HG03469 (cell line): ENCODE results near the gene ZNF423.

ENCODE experiments used
- ATAC-seq: cut with Tn5 transposase; IDR thresholded peaks from one replicate; pipeline ENCODE4 v1.9.1; 2021; ENCODE audit warnings: mild to moderate bottlenecking, moderate library complexity, moderate number of reproducible peaks; ENCODE audit not compliant: unreplicated experiment

Gene ZNF423

DNA sequence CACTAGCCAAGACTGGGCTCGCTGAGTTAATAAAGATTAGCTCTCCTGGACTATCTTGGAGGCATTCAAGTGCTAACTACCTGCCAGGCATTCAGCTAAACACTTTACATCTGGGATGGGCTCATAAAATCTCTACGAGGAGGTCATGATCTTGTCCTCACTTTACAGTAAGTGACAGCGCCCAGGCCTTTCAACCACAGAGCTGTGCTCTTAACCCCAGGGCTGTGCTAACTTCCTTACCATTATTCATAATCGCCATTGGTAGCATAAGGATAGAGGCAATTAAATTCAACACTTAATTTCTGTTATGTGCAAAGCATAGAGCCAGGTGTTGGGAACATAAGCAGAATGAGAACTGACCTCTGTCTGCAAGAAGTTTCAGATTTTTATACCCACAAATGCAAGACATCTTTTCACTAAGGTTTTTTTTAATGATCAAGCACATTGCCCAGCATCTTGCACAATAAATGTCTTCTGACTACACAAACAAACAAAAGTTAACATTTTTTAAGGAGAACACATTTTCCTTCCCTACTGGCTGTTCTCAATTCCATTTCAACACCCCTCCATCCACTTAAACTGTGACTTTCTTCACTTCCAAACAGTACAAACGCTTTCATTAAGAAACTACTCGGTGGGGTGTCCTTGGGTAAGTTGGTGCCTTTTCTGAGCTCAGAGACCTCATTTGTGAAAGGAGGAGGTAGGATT is 310.0 kb downstream of the ZNF423 start:
- ATAC-seq = no peak

DNA sequence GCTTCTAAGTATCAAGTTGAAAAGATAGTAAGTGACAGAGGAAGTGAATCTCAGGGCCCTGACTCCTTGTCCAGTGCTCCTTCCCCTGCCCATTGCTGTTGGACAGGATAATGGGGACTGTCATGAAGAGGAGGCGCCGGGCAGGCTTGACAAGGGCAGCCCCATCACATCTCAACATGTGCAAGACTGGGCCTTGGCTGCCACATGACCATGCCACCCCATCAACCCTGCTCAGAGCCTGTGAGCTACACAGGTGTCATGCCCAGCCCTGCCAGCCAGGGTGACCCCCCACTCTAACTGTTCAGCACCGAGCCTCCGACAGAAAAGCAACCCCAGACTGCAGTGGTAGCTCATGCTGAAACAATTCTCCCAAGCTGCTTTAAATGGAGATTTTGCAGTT is 310.7 kb downstream of the ZNF423 start:
- ATAC-seq = no peak

DNA sequence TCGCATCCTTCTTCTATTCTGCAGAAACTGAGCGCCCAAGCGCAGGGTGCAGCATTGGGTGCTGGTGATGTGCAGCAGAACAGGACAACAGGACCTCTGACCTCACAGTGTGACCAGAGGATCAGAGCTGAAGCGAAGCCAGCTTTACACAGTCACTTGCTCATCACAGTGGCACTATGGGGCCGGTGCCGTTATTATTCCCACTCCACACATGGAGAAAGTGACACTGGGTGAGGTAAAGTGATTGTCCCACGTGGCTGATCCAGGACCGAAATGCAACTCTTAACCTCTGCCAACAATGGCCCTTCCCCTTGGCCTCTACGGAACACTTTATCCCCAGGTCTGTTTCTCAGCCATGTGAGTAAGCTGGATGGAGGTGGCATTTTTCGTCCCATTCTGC is 311.1 kb downstream of the ZNF423 start:
- no peak for ATAC-seq

DNA sequence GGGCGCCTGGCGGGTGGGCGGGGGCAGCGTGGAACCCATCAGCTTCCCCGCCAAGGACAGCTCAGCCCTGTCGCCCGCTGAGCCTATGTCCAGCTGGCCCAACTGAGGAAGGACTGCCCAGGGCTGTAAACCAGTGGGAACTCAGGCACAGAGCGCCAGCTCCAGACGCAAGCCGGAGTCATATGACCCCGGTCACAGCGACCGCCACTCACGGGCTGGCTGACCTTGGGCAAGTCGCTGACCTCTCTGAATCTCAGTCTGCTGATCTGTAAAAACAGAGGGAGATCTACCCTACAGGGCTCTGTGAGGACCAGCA is 312.3 kb downstream of the ZNF423 start:
- ATAC-seq = no peak

DNA sequence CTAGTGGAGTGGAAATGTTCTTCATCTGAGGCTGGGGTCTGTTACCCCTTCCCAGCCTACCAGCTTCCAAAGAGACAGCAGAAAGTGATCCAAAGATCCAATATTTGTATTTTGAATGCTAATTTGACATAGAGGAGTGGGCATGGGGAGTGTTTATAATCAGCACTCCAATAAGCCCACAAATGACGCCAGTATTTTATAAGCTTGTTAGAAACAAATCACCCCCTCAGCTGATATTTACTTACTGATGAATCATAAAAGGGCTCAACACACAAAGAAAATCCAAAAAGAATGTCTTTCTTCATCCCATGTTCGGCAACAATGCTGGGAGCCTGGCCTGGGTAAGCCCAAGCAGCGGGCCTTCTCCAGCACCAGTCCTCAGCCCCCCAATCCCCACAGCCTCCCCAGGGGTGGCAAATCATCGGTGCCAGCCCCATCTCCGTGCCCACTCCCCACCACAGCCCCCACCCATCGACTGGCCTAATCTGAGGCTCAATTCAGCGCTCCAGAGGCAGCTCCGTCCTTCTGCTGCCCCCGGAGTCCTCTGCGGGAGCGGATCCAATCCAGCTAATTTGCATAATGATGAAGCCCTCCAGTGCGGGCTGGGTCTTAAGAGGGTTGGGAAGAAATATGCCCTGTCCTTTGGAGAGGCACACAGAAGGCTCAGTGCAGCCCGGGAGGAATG is 312.8 kb downstream of the ZNF423 start:
- ATAC-seq = no peak

DNA sequence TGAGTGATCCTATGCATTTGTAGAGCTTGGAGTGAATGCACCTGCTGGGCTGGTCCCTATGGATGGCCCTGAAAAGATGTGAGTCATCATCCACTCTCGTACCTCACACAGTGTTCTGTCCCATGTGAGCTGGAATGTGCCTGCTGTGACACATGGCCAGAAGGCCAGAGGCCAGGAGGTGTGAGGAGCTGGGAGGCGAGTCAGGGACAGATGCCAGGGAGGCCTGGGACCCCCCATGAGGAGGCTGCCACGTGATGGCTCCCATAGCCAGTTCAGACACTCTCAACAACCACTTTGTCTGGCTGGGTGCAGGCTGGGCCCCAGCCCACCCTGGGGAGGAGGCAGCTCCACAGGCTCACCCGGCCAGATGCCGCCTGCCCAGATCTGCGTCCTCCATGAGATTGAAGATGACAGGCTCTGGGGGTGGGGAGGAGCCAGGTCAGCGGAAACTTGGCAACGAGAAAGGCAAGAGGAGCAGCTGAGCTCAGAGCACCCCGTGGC is 313.5 kb downstream of the ZNF423 start:
- ATAC-seq = no peak

DNA sequence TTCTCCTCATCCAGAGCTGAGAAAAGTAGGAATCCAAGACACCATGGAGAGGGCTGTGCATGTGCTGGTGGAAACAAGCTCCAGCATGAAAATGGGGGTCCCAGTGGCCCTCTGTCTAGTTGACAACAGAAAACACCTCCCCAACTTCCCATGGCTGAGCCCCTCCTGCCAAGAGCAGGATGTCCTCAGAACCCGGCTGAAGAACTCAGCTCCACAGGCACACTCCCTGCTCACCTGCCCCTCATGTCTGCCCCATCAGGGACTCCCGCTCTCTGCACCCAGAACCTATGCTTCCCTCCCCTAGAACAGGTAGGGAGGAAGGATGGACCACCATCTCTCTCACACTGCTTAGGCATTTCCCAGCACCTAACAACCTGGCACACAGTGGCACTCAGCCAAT is 315.1 kb downstream of the ZNF423 start:
- ATAC-seq = no peak

DNA sequence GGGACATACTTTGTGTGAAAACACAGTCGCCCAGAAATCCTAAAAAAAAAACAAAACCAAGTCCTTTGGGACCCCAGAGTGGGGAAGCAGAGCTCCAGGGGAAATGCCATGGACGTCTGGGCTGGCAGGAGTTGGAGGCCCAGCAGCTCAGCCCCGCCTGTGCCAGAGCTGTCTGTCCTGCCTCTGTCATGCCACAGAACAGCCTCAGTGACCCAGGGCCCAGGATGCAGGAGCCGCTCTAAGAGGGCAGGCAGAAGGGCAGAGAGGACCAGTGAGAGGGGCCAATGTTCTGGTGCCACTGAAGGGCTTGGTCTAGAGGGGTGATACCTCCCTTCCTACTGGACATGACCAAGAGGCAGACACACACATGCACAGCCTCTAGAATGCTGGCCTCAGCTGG is 316.2 kb downstream of the ZNF423 start:
- ATAC-seq = no peak

DNA sequence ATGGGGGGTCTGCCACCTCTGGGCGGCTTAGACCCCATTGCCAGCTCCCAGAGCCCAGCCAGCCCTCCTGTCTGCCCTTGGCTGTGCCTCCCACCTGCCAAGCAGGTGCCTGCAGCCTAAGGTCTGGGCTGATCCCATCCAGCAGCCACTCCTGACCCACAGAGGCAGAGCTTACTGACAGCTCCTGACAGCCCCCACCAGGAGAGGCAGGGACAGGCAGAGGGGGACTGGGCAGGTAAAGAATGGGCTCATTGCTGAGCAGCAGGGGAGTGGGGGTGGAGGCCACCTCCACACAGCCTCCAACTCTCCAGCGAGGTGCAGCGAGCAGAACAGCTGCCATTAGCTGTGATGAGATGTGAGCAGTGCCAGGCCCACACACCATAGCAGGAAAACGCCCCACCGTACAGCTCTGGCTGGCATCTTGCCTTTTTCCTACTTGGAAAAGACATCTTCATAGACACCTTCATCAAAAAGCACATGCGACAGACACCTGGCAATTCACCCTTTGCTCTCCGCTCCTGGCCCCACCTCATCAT is 317.9 kb downstream of the ZNF423 start:
- ATAC-seq = no peak

DNA sequence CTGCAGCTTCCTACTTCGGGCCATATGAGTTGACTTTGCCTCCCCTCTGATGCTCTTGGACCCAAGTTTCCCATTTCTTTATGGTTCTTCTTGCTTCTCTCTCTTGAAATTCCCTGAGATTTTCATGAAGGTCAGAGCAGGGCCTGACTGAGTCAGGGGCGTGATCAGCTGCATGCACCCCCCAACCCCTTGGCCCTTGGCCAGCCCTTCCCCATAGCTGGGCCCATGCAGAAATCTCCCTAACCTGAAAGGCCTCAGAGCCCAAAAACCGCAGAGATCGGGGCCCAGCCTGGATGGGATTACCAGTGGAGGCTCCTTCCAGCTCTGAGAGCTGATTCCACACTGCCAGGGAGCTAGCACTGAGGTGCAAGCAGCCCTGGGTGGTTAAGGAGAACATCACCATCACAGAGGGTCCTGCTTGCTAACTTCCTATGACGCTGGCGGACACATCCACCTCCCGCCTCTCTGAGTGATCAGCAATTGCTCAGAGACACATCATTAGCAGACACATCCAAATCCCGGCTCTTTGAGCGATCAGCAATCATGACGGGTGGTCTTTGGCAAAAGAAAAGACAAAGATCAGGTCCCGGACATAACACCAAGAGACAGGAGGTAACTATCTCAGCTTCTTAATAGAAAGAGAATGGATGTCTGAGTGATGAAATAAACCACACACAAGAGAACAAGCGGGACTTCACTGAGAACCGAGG is 320.9 kb downstream of the ZNF423 start:
- ATAC-seq = no peak

DNA sequence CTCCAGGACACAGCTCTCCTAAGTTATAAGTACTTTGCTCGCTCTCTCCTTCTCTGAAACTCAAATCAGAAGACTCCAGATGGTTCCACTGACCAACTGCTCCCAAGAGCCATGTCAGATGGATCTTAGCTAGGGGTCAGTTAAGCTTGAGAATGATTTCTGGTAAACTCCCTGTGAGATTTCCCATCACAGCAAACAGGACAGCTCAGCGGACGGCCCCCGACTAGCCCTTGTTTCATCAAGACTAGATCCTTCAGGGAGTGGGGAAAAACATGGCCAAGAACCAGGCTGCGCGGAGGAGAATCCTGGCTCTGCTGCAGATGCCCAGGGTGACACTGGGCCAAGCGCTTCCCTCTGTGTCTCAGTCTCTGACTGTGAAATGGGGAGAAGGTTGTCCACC is 322.5 kb downstream of the ZNF423 start:
- ATAC-seq = no peak

DNA sequence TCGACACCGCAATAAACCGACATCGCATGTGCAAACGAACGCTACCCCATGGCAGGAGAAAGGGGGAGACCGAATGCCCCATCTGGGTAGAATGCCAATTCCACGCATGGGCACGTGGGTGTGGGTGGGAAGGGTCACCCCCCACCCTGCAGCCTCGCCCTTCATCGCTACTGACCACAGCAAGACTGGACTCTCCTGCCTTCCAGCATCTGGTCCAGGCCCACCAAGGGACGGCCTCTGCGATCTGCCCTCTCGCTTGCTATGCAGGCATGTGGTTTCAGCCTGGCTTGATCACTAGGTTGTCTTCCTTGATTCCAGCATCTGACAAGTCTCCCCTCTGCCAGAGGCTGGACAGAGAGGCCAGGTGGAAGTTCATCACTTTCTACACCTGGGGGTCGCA is 323.0 kb downstream of the ZNF423 start:
- no peak for ATAC-seq

DNA sequence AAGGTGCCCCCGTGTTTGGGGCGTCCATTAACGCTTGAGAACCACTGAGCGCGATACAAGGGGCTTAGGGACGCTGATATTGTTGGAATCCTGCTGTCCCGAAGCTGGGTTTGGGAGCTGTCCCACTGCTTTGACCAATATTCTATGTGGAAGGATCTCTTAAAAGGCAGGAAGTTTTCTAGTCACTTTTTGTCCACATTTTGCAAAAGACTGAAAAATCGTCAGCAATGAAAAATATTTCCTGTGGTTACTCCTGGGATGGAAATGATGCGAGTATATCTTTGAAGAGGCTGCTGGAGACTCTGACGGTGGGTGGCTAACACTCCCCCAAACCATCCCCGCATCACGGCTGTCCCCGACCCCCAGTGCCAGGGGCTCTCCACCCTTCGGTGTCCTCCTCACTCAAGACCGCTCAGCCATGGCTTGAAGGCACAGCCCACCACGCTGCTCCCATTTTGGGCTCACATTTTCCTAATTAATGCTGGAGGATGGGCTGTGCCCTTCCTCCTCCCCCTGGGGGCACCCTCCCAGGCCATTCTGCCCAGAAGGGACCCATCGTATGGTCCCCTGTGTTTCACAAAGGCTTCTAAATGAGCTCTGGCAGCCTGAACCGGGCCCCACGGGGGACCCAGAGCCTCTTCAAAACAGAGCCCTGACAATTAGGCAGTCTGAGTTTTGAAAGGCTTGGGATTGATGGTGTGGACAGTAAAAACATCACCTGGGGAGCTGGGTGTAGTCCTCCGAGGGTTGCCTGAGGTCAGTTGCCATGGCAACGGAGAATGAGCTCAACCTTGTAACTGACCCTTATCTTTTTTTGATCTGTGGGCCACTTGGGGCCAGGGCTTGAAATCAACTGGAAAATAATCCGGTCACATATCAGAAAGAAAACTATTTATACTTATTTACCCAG is 323.7 kb downstream of the ZNF423 start:
- ATAC-seq = no peak

DNA sequence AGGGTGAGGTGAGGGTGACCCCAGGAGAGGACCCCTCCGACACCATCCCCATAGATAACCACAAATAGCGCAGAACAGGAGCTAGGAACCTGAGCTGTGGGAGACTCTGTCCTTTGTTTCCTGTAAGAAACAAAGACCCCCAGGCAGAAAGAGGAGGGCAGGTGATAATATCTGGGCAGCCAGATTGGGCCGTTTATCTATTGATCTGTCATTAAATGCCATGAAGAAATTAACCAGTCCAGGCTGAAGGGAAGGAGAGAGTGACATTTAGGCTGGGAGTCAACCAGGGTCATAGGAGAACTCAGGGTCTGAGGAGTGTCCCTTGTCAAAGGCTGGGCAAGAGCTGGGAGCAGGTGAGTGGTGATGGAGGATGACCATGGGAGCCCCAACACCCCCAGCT is 324.5 kb downstream of the ZNF423 start:
- no peak for ATAC-seq

DNA sequence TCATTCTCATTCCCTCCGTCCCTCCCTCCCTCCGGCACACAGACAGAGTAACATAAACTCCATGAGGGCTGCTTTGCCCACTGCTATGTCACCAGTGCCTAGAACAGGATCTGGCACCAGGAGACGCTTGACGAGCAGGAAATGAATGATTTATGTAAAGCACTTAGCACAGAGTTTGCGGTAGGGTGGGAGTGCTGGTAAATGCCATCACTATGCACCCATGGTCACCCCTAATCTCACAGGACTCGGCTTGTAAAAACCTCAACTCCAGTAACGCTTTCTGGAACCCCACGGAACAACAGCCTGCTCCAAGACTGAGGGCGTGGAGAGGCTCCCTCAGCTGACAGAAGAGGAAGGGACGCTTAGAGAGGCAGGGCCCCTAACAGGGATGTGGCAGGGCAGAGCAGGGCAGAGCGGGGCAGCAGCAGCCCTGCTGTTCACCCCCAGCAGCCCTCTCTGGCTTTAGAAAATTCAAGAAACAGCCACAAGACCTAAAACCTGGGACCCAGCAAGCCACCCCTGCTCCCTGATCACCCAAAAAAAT is 325.4 kb downstream of the ZNF423 start:
- ATAC-seq = no peak

DNA sequence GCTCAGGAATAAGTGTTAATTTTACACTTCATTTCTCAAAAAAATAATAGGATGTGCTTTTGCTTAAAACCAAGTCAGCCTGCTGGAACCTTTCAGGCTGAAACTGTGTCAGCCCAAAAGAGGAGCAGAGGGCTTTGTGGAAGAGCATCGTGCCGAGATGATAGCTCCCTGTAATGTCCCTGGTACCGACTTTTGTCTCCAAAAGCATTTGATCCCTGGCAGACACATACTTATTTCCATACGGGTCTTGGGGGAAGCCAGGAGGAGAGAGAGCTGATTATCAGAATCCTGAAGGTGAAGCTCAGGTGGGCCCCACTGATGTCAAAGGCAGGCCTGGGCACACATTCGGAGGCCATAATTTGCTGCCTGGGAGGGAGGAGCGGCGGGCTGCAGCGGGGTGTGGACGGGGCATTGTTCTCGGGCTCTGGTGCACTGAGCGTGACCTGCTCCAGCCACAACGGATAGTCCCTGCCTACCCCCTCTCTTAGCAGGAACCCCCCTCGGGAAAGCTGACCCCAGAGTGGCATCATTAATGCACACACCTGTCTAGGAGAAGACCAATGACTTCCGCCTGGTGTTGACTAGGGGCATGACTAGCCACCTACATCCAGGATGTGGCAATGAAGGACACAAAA is 326.4 kb downstream of the ZNF423 start:
- no peak for ATAC-seq

DNA sequence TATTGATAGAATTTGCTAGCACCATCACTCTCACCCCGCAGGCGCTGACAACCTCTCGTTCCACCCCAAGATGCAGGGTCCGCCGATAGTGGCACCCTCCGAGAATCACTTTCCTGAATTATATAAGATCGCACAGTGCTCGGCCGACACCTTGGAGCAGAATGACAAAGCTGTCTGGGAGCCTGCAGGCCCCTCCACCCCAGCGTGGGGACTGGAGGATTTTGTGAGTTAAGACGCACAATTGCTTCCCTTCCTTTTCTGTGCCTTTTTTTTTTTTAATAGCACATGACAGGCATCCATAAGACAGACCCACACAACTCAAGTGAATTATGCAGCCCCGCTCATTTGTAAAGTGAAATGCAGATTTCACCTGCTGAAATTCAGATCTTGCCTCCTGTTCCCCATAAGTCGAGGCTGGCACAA is 327.0 kb downstream of the ZNF423 start:
- no peak for ATAC-seq

DNA sequence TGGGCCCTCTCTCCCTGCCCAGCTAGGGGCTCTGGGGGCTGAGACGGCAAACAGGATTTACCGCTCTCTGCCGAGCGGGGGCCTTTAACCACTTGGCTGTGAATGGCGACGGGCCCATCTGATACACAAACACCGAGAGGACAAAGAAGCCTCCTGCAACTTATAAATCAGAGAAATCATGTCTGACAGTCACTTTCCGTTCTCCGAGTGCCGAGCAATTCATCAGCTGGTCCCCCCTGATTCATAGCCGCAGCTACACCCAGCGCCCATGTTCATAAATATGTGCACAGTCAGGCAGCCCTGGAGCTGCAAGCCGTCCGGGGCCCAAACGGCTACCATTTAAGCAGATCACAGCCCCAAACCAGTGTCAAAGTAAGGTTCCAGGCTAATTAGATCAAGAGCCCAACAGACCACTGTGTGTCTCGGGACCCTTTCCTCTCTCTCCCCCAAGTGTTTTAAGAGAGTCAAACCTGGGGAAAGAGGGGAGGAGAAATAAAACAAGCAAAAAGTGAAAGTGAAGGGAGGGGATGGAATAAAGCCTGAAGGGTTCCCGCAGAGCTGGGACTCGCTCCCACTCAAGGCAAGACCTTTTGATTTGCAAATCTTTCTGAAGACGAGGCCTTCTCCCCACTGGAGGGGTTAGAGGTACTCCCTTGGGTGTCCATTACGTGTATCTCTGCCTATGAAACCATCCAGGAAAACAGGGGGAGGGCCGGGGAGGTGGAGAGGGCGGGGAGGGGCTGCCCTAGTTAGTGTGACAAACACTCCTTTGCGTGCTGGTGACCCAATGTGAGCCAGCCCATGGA is 327.6 kb downstream of the ZNF423 start:
- no peak for ATAC-seq

DNA sequence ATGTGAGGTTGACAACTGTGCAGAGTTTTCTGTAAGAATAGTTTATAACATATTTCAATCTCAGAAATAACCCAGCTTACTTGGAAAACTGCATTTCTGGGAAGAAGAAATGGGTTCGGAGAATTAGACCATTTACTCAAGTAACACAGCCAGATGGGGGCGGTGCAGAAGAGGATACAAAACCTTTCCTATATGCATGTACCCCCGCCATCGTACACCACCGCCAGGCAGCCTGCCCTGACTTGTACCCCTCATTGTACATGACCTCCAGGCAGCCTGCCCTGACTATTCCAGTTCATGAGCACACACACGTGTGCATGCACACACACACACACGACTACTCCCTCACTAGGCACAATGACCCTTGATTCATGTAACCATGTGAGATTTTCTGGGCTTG is 328.3 kb downstream of the ZNF423 start:
- ATAC-seq = no peak
